Neuronal stem cell (in vitro differentiated cells): ENCODE data around the gene CACNA1I.

Source experiments
- DNase-seq: peaks from one replicate; pipeline ENCODE4 v3.0.0-alpha.2; 2013; ENCODE audit warnings: low spot score
- H2AFZ ChIP-seq: one replicate; pipeline ENCODE4 v1.6.1; 2013; ENCODE audit warnings: mild to moderate bottlenecking, low read length, inconsistent platforms
- H2AK5ac ChIP-seq: 2 replicates; pipeline ENCODE4 v1.6.1; 2013; ENCODE audit warnings: low read depth, mild to moderate bottlenecking, inconsistent platforms, low read length, moderate library complexity, mixed read lengths
- H2BK120ac ChIP-seq: 2 replicates; pipeline ENCODE4 v1.6.1; 2013; ENCODE audit warnings: low read depth, mild to moderate bottlenecking, inconsistent platforms, low read length, moderate library complexity, mixed read lengths
- H2BK12ac ChIP-seq: one replicate; pipeline ENCODE4 v1.6.1; 2013; ENCODE audit warnings: low read length, inconsistent platforms
- H2BK15ac ChIP-seq: 2 replicates; pipeline ENCODE4 v1.6.1; 2013; ENCODE audit warnings: mild to moderate bottlenecking, low read length, inconsistent platforms, mixed read lengths
- H2BK5ac ChIP-seq: one replicate; pipeline ENCODE4 v1.6.1; 2013; ENCODE audit warnings: inconsistent platforms, mild to moderate bottlenecking, low read length, moderate library complexity
- H3K14ac ChIP-seq: one replicate; pipeline ENCODE4 v1.6.1; 2013; ENCODE audit warnings: low read length, inconsistent platforms
- H3K18ac ChIP-seq: 2 replicates; pipeline ENCODE4 v1.6.1; 2013; ENCODE audit warnings: low read length, inconsistent platforms
- H3K23ac ChIP-seq: 2 replicates; pipeline ENCODE4 v1.6.1; 2013; ENCODE audit warnings: low read depth, mild to moderate bottlenecking, mixed read lengths, low read length, inconsistent platforms; ENCODE audit not compliant: poor library complexity
- H3K27ac ChIP-seq: replicated peaks from 3 replicates; pipeline ENCODE4 v1.5.1; 2013; ENCODE audit warnings: low read length, inconsistent platforms
- H3K27me3 ChIP-seq, 3 experiments: 2 replicates each; pipeline ENCODE4 v1.6.1; 2013; ENCODE audit warnings: low read length in 3 of 3, mild to moderate bottlenecking in 2 of 3, inconsistent platforms in 1 of 3, low read depth in 1 of 3, mixed read lengths in 1 of 3, moderate library complexity in 1 of 3; ENCODE audit not compliant: control insufficient read depth in 3 of 3, insufficient read depth in 3 of 3
- H3K36me3 ChIP-seq, 2 donors: replicated peaks in 1 of 2; 2 replicates each; pipeline ENCODE4 v1.6.1; 2013; ENCODE audit warnings: low read length in 2 of 2; ENCODE audit not compliant: control insufficient read depth in 2 of 2, insufficient read depth in 2 of 2
- H3K4ac ChIP-seq: 2 replicates; pipeline ENCODE4 v1.6.1; 2013; ENCODE audit warnings: inconsistent platforms, mild to moderate bottlenecking, low read length, moderate library complexity
- H3K4me1 ChIP-seq, 2 donors: 1 replicate in 1 of 2; 2 replicates in 1 of 2; pipeline ENCODE4 v1.6.1; 2013; ENCODE audit warnings: low read length in 2 of 2, low read depth in 1 of 2; ENCODE audit not compliant: control insufficient read depth in 2 of 2, insufficient read depth in 1 of 2
- H3K4me2 ChIP-seq: one replicate; pipeline ENCODE4 v1.6.1; 2013; ENCODE audit warnings: mild to moderate bottlenecking, low read length, inconsistent platforms; ENCODE audit not compliant: insufficient read depth, poor library complexity, severe bottlenecking
- H3K4me3 ChIP-seq, 2 donors: 2 replicates each; pipeline ENCODE4 v1.5.1; 2013; ENCODE audit warnings: low read length in 2 of 2, mild to moderate bottlenecking in 2 of 2, inconsistent platforms in 1 of 2, moderate library complexity in 1 of 2
- H3K79me1 ChIP-seq: one replicate; pipeline ENCODE4 v1.6.1; 2013; ENCODE audit warnings: low read depth, mild to moderate bottlenecking, inconsistent platforms, low read length, moderate library complexity
- H3K9ac ChIP-seq: one replicate; pipeline ENCODE4 v1.6.1; 2013; ENCODE audit warnings: mild to moderate bottlenecking, low read depth, low read length, inconsistent platforms; ENCODE audit not compliant: poor library complexity
- H3K9me3 ChIP-seq, 2 donors: replicated peaks in 1 of 2; 2 replicates each; pipeline versions ENCODE3 to v1.6.1; 2013; ENCODE audit warnings: low read length in 2 of 2, mild to moderate bottlenecking in 2 of 2, inconsistent platforms in 1 of 2, low read depth in 1 of 2, mixed read lengths in 1 of 2, moderate library complexity in 1 of 2; ENCODE audit not compliant: control insufficient read depth in 2 of 2, insufficient read depth in 1 of 2
- H4K8ac ChIP-seq: one replicate; pipeline ENCODE4 v1.6.1; 2013; ENCODE audit warnings: low read depth, mild to moderate bottlenecking, inconsistent platforms, low read length, moderate library complexity
- H4K91ac ChIP-seq: one replicate; pipeline ENCODE4 v1.6.1; 2013; ENCODE audit warnings: low read length, low read depth, mild to moderate bottlenecking, inconsistent platforms; ENCODE audit not compliant: poor library complexity
- WGBS, 2 donors: extraction: QIAGEN DNeasy Blood & Tissue Kit; methylation state at CpG; one replicate each; pipeline ENCODE4 v1.1.7; 2013; ENCODE audit warnings: missing lambda C conversion rate in 2 of 2, mixed read lengths in 1 of 2; ENCODE audit not compliant: insufficient read length in 2 of 2, insufficient replicate concordance in 1 of 2; ENCODE audit errors: extremely low coverage in 2 of 2; 5-methylcytosine and 5-hydroxymethylcytosine counted together

The CACNA1I gene

DNA sequence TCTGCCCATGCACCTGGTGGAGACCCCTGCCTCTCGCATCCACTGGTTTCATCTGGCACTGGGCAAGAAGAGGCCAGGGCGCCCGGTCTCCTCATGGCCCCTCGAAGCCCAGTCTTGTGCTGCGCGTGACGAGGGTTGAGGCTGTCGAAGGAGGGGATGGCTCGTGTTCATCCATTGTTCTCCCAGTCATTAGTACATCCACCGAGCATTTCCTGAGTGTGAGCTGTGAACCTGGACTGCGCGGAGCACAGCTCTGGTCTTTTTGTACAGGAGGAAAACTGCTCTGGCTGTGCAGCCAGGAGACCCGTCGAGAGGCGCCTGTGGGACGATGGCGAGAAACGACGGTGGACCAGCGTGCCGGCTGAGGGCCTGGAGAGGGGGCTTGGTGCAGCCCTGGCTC lies 6.8 kb downstream of the CACNA1I start:
- WGBS, 2 donors: no CpG with 5 or more reads among the region's 21 CpGs
- Histone ChIP-seq H3K4me2 (no peak overlapping the region), H3K4me3 (no peak overlapping the region), H4K8ac (peak overlapping the region; percentile 27), H3K4ac (no peak overlapping the region), H2BK5ac (no peak overlapping the region), H3K18ac (peak overlapping the region; percentile 72), H2BK120ac (no peak overlapping the region), H3K9me3 (no peaks in the 10 kb centered on the region), H3K14ac (no peak overlapping the region), H3K27ac (no peak overlapping the region), H3K79me1 (peaks cover 2% of the 10 kb centered on the region), H3K27me3 (peaks cover 0 to 40% (median 2%) of the 10 kb centered on the region in 3 experiments), H3K4me1 (peaks cover 0 to 4% of the 10 kb centered on the region in 2 donors), H4K91ac (no peak overlapping the region), H2BK12ac (peak overlapping the region; percentile 32), H2AK5ac (peak overlapping the region; percentile 47), H3K36me3 (no peaks in the 10 kb centered on the region), H2AFZ (no peak overlapping the region), H3K9ac (peak overlapping the region; percentile 36), H2BK15ac (peak overlapping the region; percentile 31), H3K23ac (peak overlapping the region; percentile 86)
- no peak for DNase-seq

DNA sequence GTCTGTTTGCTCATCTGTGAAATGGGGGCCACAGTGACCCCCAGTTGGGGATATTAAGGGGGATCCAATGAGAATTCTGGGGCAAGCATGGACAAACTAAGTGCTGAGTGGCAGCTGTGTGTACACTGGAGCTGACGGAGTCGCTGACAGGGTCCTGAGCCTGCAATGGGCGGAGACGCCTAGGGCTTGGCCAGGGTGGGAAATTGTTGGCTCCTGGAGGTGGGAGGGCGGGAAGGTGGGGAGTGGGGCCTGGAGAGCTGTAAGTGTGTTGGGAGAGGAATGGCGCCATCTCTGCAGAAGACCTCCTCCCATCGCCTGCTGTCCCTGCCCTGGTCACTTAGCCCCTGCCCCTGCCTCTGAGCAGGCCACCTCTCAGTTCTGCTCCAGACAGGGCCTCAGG lies 7.3 kb downstream of the CACNA1I start:
- peak overlapping the region; percentile 47 for H2AK5ac ChIP-seq
- peaks cover 0 to under 1% of the 10 kb centered on the region in 2 donors for H3K9me3 ChIP-seq
- H3K79me1 ChIP-seq: peaks cover 2% of the 10 kb centered on the region
- H3K14ac ChIP-seq: no peak overlapping the region
- DNase-seq: no peak
- no peak overlapping the region for H2BK120ac ChIP-seq
- WGBS, 2 donors: no CpG with 5 or more reads among the region's 7 CpGs
- H3K27me3 ChIP-seq: peaks cover 0 to 40% (median 2%) of the 10 kb centered on the region in 3 experiments
- no peak overlapping the region for H3K18ac ChIP-seq
- no peak overlapping the region for H2BK5ac ChIP-seq
- H3K4me3 ChIP-seq: no peak overlapping the region
- no peak overlapping the region for H3K4me2 ChIP-seq
- peak overlapping the region; percentile 27 for H2BK15ac ChIP-seq
- no peak overlapping the region for H3K23ac ChIP-seq
- H3K4ac ChIP-seq: no peak overlapping the region
- H2AFZ ChIP-seq: no peak overlapping the region
- H4K8ac ChIP-seq: no peak overlapping the region
- H3K27ac ChIP-seq: no peak overlapping the region
- H2BK12ac ChIP-seq: no peak overlapping the region
- no peaks in the 10 kb centered on the region for H3K36me3 ChIP-seq
- H3K4me1 ChIP-seq: peaks cover 0 to 4% of the 10 kb centered on the region in 2 donors
- no peak overlapping the region for H4K91ac ChIP-seq
- no peak overlapping the region for H3K9ac ChIP-seq

- Histone ChIP-seq H3K79me1 (peaks cover 2% of the 10 kb centered on the region), H4K91ac (no peak overlapping the region), H3K9ac (no peak overlapping the region), H3K4me2 (no peak overlapping the region), H3K23ac (no peak overlapping the region), H2BK5ac (peak overlapping the region; percentile 12), H2BK12ac (no peak overlapping the region), H2BK120ac (no peak overlapping the region), H2AFZ (no peak overlapping the region), H3K27ac (no peak overlapping the region), H2BK15ac (no peak overlapping the region), H3K4me3 (no peak overlapping the region), H3K27me3 (peaks cover 0 to 24% (median 2%) of the 10 kb centered on the region in 3 experiments), H3K9me3 (peaks cover 0 to 3% of the 10 kb centered on the region in 2 donors), H2AK5ac (peak overlapping the region; percentile 53), H4K8ac (no peak overlapping the region), H3K36me3 (no peaks in the 10 kb centered on the region), H3K18ac (peak overlapping the region; percentile 82), H3K4ac (no peak overlapping the region), H3K14ac (no peak overlapping the region), H3K4me1 (peaks cover 0 to 4% of the 10 kb centered on the region in 2 donors)
- DNase-seq: no peak
- WGBS, 2 donors: no CpG with 5 or more reads among the region's 5 CpGs
Measured at GRCh38 chr22:39580006-39580441, 9.5 kb downstream of the CACNA1I start.

GRCh38 chr22:39580795-39581194 lies 10.2 kb downstream of the CACNA1I start:
- Histone ChIP-seq H3K79me1 (peaks cover 2% of the 10 kb centered on the region), H2AK5ac (peak overlapping the region; percentile 53), H3K4me3 (no peak overlapping the region), H3K27me3 (peaks cover 0 to 19% (median 2%) of the 10 kb centered on the region in 3 experiments), H3K23ac (no peak overlapping the region), H3K14ac (peak overlapping the region; percentile 73), H3K4me1 (peaks cover 0 to 4% of the 10 kb centered on the region in 2 donors), H2BK5ac (peak overlapping the region; percentile 12), H4K8ac (no peak overlapping the region), H3K36me3 (no peaks in the 10 kb centered on the region), H3K4ac (no peak overlapping the region), H2AFZ (no peak overlapping the region), H3K9me3 (peaks cover 0 to 3% of the 10 kb centered on the region in 2 donors), H3K18ac (peak overlapping the region; percentile 39), H2BK12ac (no peak overlapping the region), H2BK120ac (no peak overlapping the region), H4K91ac (no peak overlapping the region), H2BK15ac (peak overlapping the region; percentile 95), H3K27ac (no peak overlapping the region), H3K4me2 (no peak overlapping the region), H3K9ac (peak overlapping the region; percentile 54)
- no CpG with 5 or more reads among the region's 6 CpGs for WGBS, 2 donors
- no peak for DNase-seq
